GM21360 (cell line): Measurements from ENCODE around the gene APPBP2.
"Not testable (repeated sequence)": the region's sequence is repeated elsewhere in the genome, so short reads cannot be mapped to it uniquely, and the experiment has no call there.

Experiments used
- ATAC-seq: cut with Tn5 transposase; IDR thresholded peaks from one replicate; pipeline ENCODE4 v1.9.1; 2021; ENCODE audit warnings: mild to moderate bottlenecking, moderate library complexity; ENCODE audit not compliant: unreplicated experiment

Gene APPBP2

GRCh38 chr17:60506312-60506711 is 19.7 kb downstream of the APPBP2 start:
- no peak for ATAC-seq

- no peak for ATAC-seq
Measured at GRCh38 chr17:60502145-60502544, 23.9 kb downstream of the APPBP2 start.

GRCh38 chr17:60501589-60501988 is 24.5 kb downstream of the APPBP2 start:
- ATAC-seq: no peak

GRCh38 chr17:60496041-60496440 is 30.0 kb downstream of the APPBP2 start:
- no peak for ATAC-seq

- ATAC-seq: no peak
Measured at GRCh38 chr17:60495260-60495659, 30.8 kb downstream of the APPBP2 start.

- no peak for ATAC-seq
Measured at GRCh38 chr17:60493847-60494321, 32.2 kb downstream of the APPBP2 start.

- ATAC-seq: no peak
Measured at GRCh38 chr17:60491771-60492170, 34.3 kb downstream of the APPBP2 start.

- ATAC-seq: not testable (repeated sequence)
Measured at GRCh38 chr17:60490594-60490993, 35.4 kb downstream of the APPBP2 start.

- no peak for ATAC-seq
Measured at GRCh38 chr17:60481604-60482003, 44.4 kb downstream of the APPBP2 start.

GRCh38 chr17:60473788-60474187 is 52.3 kb downstream of the APPBP2 start:
- no peak for ATAC-seq

GRCh38 chr17:60472449-60472848 is 53.6 kb downstream of the APPBP2 start:
- no peak for ATAC-seq

GRCh38 chr17:60471451-60471850 is 54.6 kb downstream of the APPBP2 start:
- ATAC-seq: no peak

GRCh38 chr17:60468371-60468770 is 57.7 kb downstream of the APPBP2 start:
- no peak for ATAC-seq

GRCh38 chr17:60464343-60464742 is 61.7 kb downstream of the APPBP2 start:
- no peak for ATAC-seq

- ATAC-seq: no peak
Measured at GRCh38 chr17:60463157-60463835, 62.7 kb downstream of the APPBP2 start.

- ATAC-seq: no peak
Measured at GRCh38 chr17:60461584-60461983, 64.5 kb downstream of the APPBP2 start.

- no peak for ATAC-seq
Measured at GRCh38 chr17:60457148-60457547, 68.9 kb downstream of the APPBP2 start.

GRCh38 chr17:60455378-60455777 is 70.7 kb downstream of the APPBP2 start:
- no peak for ATAC-seq

GRCh38 chr17:60451965-60452364 is 74.1 kb downstream of the APPBP2 start:
- no peak for ATAC-seq

- ATAC-seq: no peak
Measured at GRCh38 chr17:60451071-60451470, 75.0 kb downstream of the APPBP2 start.

- ATAC-seq: no peak
Measured at GRCh38 chr17:60447375-60447774, 78.7 kb downstream of the APPBP2 start.

- no peak for ATAC-seq
Measured at GRCh38 chr17:60445144-60445543, 80.9 kb downstream of the APPBP2 start.

GRCh38 chr17:60443713-60444112 is 82.3 kb downstream of the APPBP2 start:
- no peak for ATAC-seq
